IPS-20b (cell line): ENCODE results near the gene CACNA1H.
"Not testable (repeated sequence)": the region's sequence is repeated elsewhere in the genome, so short reads cannot be mapped to it uniquely, and the experiment has no call there.

Source experiments
- H3K27ac ChIP-seq: one replicate; pipeline ENCODE4 v1.5.1; 2013; ENCODE audit warnings: low read length
- H3K27me3 ChIP-seq: 2 replicates; pipeline ENCODE4 v1.6.1; 2013; ENCODE audit warnings: mild to moderate bottlenecking, low read length, inconsistent platforms; ENCODE audit not compliant: insufficient read depth
- H3K36me3 ChIP-seq: 2 replicates; pipeline ENCODE4 v1.6.1; 2013; ENCODE audit warnings: low read depth, mild to moderate bottlenecking, inconsistent platforms, low read length, moderate library complexity; ENCODE audit not compliant: insufficient read depth
- H3K4me1 ChIP-seq: 2 replicates; pipeline ENCODE4 v1.6.1; 2013; ENCODE audit warnings: mild to moderate bottlenecking, control low read depth, inconsistent platforms, low read length, moderate library complexity; ENCODE audit not compliant: insufficient read depth
- H3K4me3 ChIP-seq: 2 replicates; pipeline ENCODE4 v1.5.1; 2013; ENCODE audit warnings: mild to moderate bottlenecking, low read length, inconsistent platforms
- H3K9ac ChIP-seq: 2 replicates; pipeline ENCODE4 v1.6.1; 2013; ENCODE audit warnings: low read depth, mild to moderate bottlenecking, inconsistent platforms, low read length, moderate library complexity
- H3K9me3 ChIP-seq: 2 replicates; pipeline ENCODE4 v1.6.1; 2013; ENCODE audit warnings: mild to moderate bottlenecking, low read depth, low read length, inconsistent platforms; ENCODE audit not compliant: insufficient read depth

The CACNA1H gene

GRCh38 chr16:1223355-1224214 is 70.7 kb downstream of the CACNA1H start:
- H3K9me3 ChIP-seq, result no peaks in the 10 kb centered on the region
- no peaks in the 10 kb centered on the region for H3K4me1 ChIP-seq
- 0 out of 2 replicates have a peak, but pooled peaks cover 5% of the 10 kb centered on the region for H3K36me3 ChIP-seq
- H3K27me3 ChIP-seq, result no peaks in the 10 kb centered on the region
- no peak overlapping the region for H3K27ac ChIP-seq
- H3K9ac ChIP-seq, result no peak overlapping the region
- no peak overlapping the region for H3K4me3 ChIP-seq

GRCh38 chr16:1224558-1224957 is 71.7 kb downstream of the CACNA1H start:
- H3K27me3 ChIP-seq, result no peaks in the 10 kb centered on the region
- 0 out of 2 replicates have a peak, but pooled peaks cover 5% of the 10 kb centered on the region for H3K36me3 ChIP-seq
- H3K4me3 ChIP-seq, result no peak overlapping the region
- H3K9me3 ChIP-seq, result no peaks in the 10 kb centered on the region
- H3K4me1 ChIP-seq, result no peaks in the 10 kb centered on the region
- no peak overlapping the region for H3K9ac ChIP-seq
- H3K27ac ChIP-seq, result no peak overlapping the region

GRCh38 chr16:1225051-1225451 is 72.1 kb downstream of the CACNA1H start, which contains the start of gene TPSG1:
Gene TPSG1 (minus strand): TSS chr16:1225268. CDS start chr16:1225252, 16 bp downstream.
- H3K4me1 ChIP-seq, result no peaks in the 10 kb centered on the region
- H3K36me3 ChIP-seq, result 0 out of 2 replicates have a peak, but pooled peaks cover 5% of the 10 kb centered on the region
- H3K9me3 ChIP-seq, result no peaks in the 10 kb centered on the region
- no peak within 1 kb of the TSS for H3K27ac ChIP-seq
- H3K9ac ChIP-seq, result no peak within 1 kb of the TSS
- H3K4me3 ChIP-seq, result no peak within 1 kb of the TSS
- H3K27me3 ChIP-seq, result no peaks in the 10 kb centered on the region

- H3K36me3 ChIP-seq, H3K4me1 ChIP-seq, H3K4me3 ChIP-seq, H3K27ac ChIP-seq, H3K9ac ChIP-seq, H3K27me3 ChIP-seq, H3K9me3 ChIP-seq: not testable (repeated sequence)
These were observed 72.9 kb downstream of the CACNA1H start for GRCh38 chr16:1225728-1226311.

- not testable (repeated sequence) for H3K27me3 ChIP-seq, H3K9me3 ChIP-seq, H3K4me3 ChIP-seq, H3K4me1 ChIP-seq, H3K9ac ChIP-seq, H3K27ac ChIP-seq, H3K36me3 ChIP-seq
These were observed 73.8 kb downstream of the CACNA1H start for GRCh38 chr16:1226692-1227091.

GRCh38 chr16:1228227-1228626 is 75.3 kb downstream of the CACNA1H start:
- H3K4me3 ChIP-seq, H3K27me3 ChIP-seq, H3K9me3 ChIP-seq, H3K4me1 ChIP-seq, H3K27ac ChIP-seq, H3K9ac ChIP-seq, H3K36me3 ChIP-seq: not testable (repeated sequence)

GRCh38 chr16:1229476-1229875 is 76.6 kb downstream of the CACNA1H start:
- not testable (repeated sequence) for H3K9ac ChIP-seq, H3K27me3 ChIP-seq, H3K4me3 ChIP-seq, H3K4me1 ChIP-seq, H3K9me3 ChIP-seq, H3K36me3 ChIP-seq, H3K27ac ChIP-seq

GRCh38 chr16:1230084-1230470 is 77.2 kb downstream of the CACNA1H start, which contains the start of gene TPSB2:
Gene TPSB2 (minus strand): TSS chr16:1230184. CDS start chr16:1229951, 233 bp downstream.
- H3K27ac ChIP-seq, H3K4me3 ChIP-seq, H3K4me1 ChIP-seq, H3K36me3 ChIP-seq, H3K9me3 ChIP-seq, H3K27me3 ChIP-seq, H3K9ac ChIP-seq: not testable (repeated sequence)

GRCh38 chr16:1230471-1231212 is 77.7 kb downstream of the CACNA1H start:
- not testable (repeated sequence) for H3K27ac ChIP-seq, H3K9me3 ChIP-seq, H3K9ac ChIP-seq, H3K4me3 ChIP-seq, H3K4me1 ChIP-seq, H3K36me3 ChIP-seq, H3K27me3 ChIP-seq

GRCh38 chr16:1231301-1231700 is 78.4 kb downstream of the CACNA1H start:
- H3K27ac ChIP-seq, H3K4me3 ChIP-seq, H3K36me3 ChIP-seq, H3K4me1 ChIP-seq, H3K9ac ChIP-seq, H3K9me3 ChIP-seq, H3K27me3 ChIP-seq: not testable (repeated sequence)

GRCh38 chr16:1232049-1232748 is 79.3 kb downstream of the CACNA1H start:
- not testable (repeated sequence) for H3K9ac ChIP-seq, H3K9me3 ChIP-seq, H3K4me1 ChIP-seq, H3K27ac ChIP-seq, H3K4me3 ChIP-seq, H3K27me3 ChIP-seq, H3K36me3 ChIP-seq
